Panc1 (cell line): ENCODE results near the gene C16orf74. TPM values are rescaled to one million over a fixed set of nuclear protein-coding genes. Genes with fewer than 3 reads are reported as not detected.

Experiments
- ATAC-seq: fragments of 200-7000 bp; cut with Tn5 transposase; 2 replicates; pipeline ENCODE4 v1.9.1; 2020; ENCODE audit warnings: mild to moderate bottlenecking, moderate library complexity
- BruUV-seq: library from RNA; stranded (reverse); fragments of 400-500 nt; replicated peaks from 2 replicates; lab custom pipeline; 2021; lab: Mats Ljungman, UMichigan
- CTCF ChIA-PET: fragments of 300-600 bp; sonication (Branson Sonifier 250); formaldehyde crosslinking; loops from one replicate; lab custom pipeline; 2022; ENCODE audit warnings: antibody characterized with exemption; lab: Charles Lee
- POLR2A ChIA-PET: fragments of 300-600 bp; sonication (Branson Sonifier 250); formaldehyde crosslinking; loops from one replicate; lab custom pipeline; 2022; ENCODE audit warnings: antibody characterized with exemption; lab: Charles Lee
- DNase-seq: peaks from one replicate; pipeline ENCODE4 v3.0.0-alpha.2; 2010; ENCODE audit warnings: low read depth, low spot score
- H3K27ac ChIP-seq: 2 replicates; pipeline ENCODE4 v1.5.1; 2011; ENCODE audit warnings: mild to moderate bottlenecking, low read length, inconsistent platforms
- H3K27me3 ChIP-seq: fragments of 200-500 bp; sonication (Bioruptor generic); 2 replicates; pipeline ENCODE4 v1.6.0; 2014; ENCODE audit warnings: low read length, inconsistent platforms; ENCODE audit not compliant: control insufficient read depth, insufficient read depth
- H3K36me3 ChIP-seq: fragments of 200-500 bp; sonication (Bioruptor generic); 2 replicates; pipeline ENCODE4 v1.5.1; 2014; ENCODE audit warnings: inconsistent platforms, mild to moderate bottlenecking, low read length, moderate library complexity; ENCODE audit not compliant: control insufficient read depth, insufficient read depth
- H3K4me1 ChIP-seq: 2 replicates; pipeline ENCODE4 v1.5.1; 2011; ENCODE audit warnings: inconsistent platforms, mild to moderate bottlenecking, low read length, moderate library complexity; ENCODE audit not compliant: control insufficient read depth, insufficient read depth
- H3K4me3 ChIP-seq, 2 experiments: 2 replicates each; pipeline ENCODE4 v1.5.1; 2011 to 2012; ENCODE audit warnings: low read depth in 2 of 2, low read length in 2 of 2, mild to moderate bottlenecking in 2 of 2, inconsistent platforms in 1 of 2, moderate library complexity in 1 of 2
- H3K9me3 ChIP-seq: fragments of 200-500 bp; sonication (Bioruptor generic); 2 replicates; pipeline ENCODE4 v1.5.1; 2014; ENCODE audit warnings: low read depth, mild to moderate bottlenecking, inconsistent platforms, low read length, moderate library complexity; ENCODE audit not compliant: control insufficient read depth, insufficient read depth
- CTCF ChIP-seq: fragments of 450-650 bp; IDR thresholded peaks from 2 replicates; pipeline ENCODE4 v1.5.1; 2017; ENCODE audit warnings: mild to moderate bottlenecking
- REST ChIP-seq, 2 experiments: IDR thresholded peaks; 2 replicates each; pipeline ENCODE4 v1.6.1; 2011 to 2012; ENCODE audit warnings: low read depth in 2 of 2, control low read depth in 1 of 2, low read length in 1 of 2, mild to moderate bottlenecking in 1 of 2, moderate library complexity in 1 of 2; ENCODE audit not compliant: insufficient read depth in 1 of 2
- in situ Hi-C: cut with HindIII; loops from 2 replicates; pipeline ENCODE4 v1.10.0; 2016; ENCODE audit warnings: low sequenced_read_pairs, low pct_unique_long_range_greater_than_20kb
- intact Hi-C: fragments of 100-400 bp; cut with micrococcal nuclease; formaldehyde crosslinking; loops from one replicate; pipeline ENCODE4 v1.10.0; 2022; ENCODE audit not compliant: unreplicated experiment
- total RNA-seq: library from RNA; stranded (reverse); gene quantifications from one replicate; pipeline ENCODE4 v1.2.1, GENCODE V29; 2021; ENCODE audit not compliant: unreplicated experiment

C16orf74 gene
- total RNA-seq, 1 experiment from 2014 or later, result 1.5 TPM

- H3K4me1 ChIP-seq, result peaks cover 9% of the 10 kb centered on the region; the same call in 1 of the 2 replicates
- no peak for DNase-seq
- in situ Hi-C loops, result no loop called here
Observed at GRCh38 chr16:85718682-85719081, 32.2 kb downstream of the C16orf74 start.

GRCh38 chr16:85718153-85718477 is 32.8 kb downstream of the C16orf74 start:
- Histone ChIP-seq H3K4me3 (no peak overlapping the region), H3K36me3 (no peaks in the 10 kb centered on the region), H3K9me3 (no peaks in the 10 kb centered on the region), H3K4me1 (peaks cover 9% of the 10 kb centered on the region; the same call in 1 of the 2 replicates), H3K27me3 (no peaks in the 10 kb centered on the region), H3K27ac (no peak overlapping the region)
- no peak for TF ChIP-seq REST (IDR thresholded peaks at IDR 0.05; ENCODE audit: insufficient read depth in 1 of 2, low read depth in 2 of 2, low read length in 1 of 2)
- BruUV-seq, result no TSS peak
- CTCF ChIA-PET, result no interaction called here
- DNase-seq (no peak), ATAC-seq (0 out of 2 replicates have a peak, but pooled peaks have one; percentile 8)
- POLR2A ChIA-PET, result no interaction called here
- intact Hi-C loops (loop anchor here (5.0 kb wide), 1 partner anchor 41 kb away; no protein-coding TSS in a partner anchor), in situ Hi-C loops (no loop called here)

More at GRCh38 chr16:85718682-85719081, 32.2 kb downstream of the C16orf74 start:
- POLR2A ChIA-PET, result no interaction called here
- Histone ChIP-seq H3K9me3 (no peaks in the 10 kb centered on the region), H3K4me3 (no peak overlapping the region), H3K27me3 (no peaks in the 10 kb centered on the region), H3K27ac (no peak overlapping the region), H3K36me3 (no peaks in the 10 kb centered on the region)
- no TSS peak for BruUV-seq
- CTCF ChIA-PET, result no interaction called here
- TF ChIP-seq REST (IDR thresholded peaks at IDR 0.05; ENCODE audit: insufficient read depth in 1 of 2, low read depth in 2 of 2, low read length in 1 of 2), result no peak
- TF ChIP-seq CTCF, result peak; percentile 75
- peak; percentile 61; the same call in 1 of the 2 replicates for ATAC-seq
- intact Hi-C loops, result loop anchor here (5.0 kb wide), 1 partner anchor 41 kb away; no protein-coding TSS in a partner anchor
